Tongue (tissue), 3 donors: ENCODE measurements around the gene TACC3. TPM values are rescaled to one million over a fixed set of nuclear protein-coding genes. Genes with fewer than 3 reads are reported as not detected.

Experiments
- DNase-seq: peaks from one replicate; pipeline ENCODE4 v3.0.0-alpha.2; 2015
- small RNA-seq: library from RNA; depleted of rRNA; stranded (forward); fragments of <200 nt; gene quantifications from one replicate; pipeline ENCODE3, GENCODE V24; 2014; ENCODE audit warnings: low replicate concordance
- total RNA-seq: library from RNA; depleted of rRNA; stranded (reverse); fragments of >200 nt; gene quantifications from one replicate; pipeline ENCODE4 v1.2.3, GENCODE V29; 2014

The TACC3 gene
- total RNA-seq, 1 donor from 2014 or later = 17.2 TPM

- DNase-seq = no peak
These were observed 72.9 kb downstream of the TACC3 start for GRCh38 chr4:1793940-1794808.

Small RNA genes within 50 kb of the gene (small RNA-seq; reads per million reads assigned to genes)
- not detected for gene RF00019

Other genes with a start within 250 kb of the TACC3 start
- gene FAM53A, start 37.2 kb upstream of the TACC3 start, total RNA-seq = 1.7 TPM
- gene SLBP, start 9.2 kb upstream of the TACC3 start, total RNA-seq = 31.9 TPM
- gene TMEM129, start 198 bp upstream of the TACC3 start, total RNA-seq = 22.8 TPM
- gene FGFR3, start 71.8 kb downstream of the TACC3 start, total RNA-seq = 68.0 TPM
- 36.2 TPM for gene LETM1, start 134.6 kb downstream of the TACC3 start, total RNA-seq
- gene NSD2, start 149.9 kb downstream of the TACC3 start, total RNA-seq = 71.3 TPM